Upper lobe of left lung (tissue), 4 donors: ENCODE results near the gene FAM78B.

Source experiments
- EP300 ChIP-seq, 4 donors: sonication (generic); formaldehyde crosslinking; IDR thresholded peaks; one replicate each; pipeline ENCODE4 v1.5.1; 2017; ENCODE audit warnings: antibody characterized with exemption in 4 of 4, control low read depth in 2 of 4
- POLR2A ChIP-seq, 4 donors: fragments of 450-650 bp; IDR thresholded peaks; one replicate each; pipeline ENCODE4 v1.5.1; 2016 to 2017; ENCODE audit warnings: antibody characterized with exemption in 4 of 4, mild to moderate bottlenecking in 2 of 4
- POLR2AphosphoS5 ChIP-seq, 2 donors: sonication (generic); formaldehyde crosslinking; IDR thresholded peaks; one replicate each; pipeline ENCODE4 v1.5.1; 2017; ENCODE audit warnings: antibody characterized with exemption in 2 of 2
- TF ChIP-seq, protein P1 (sequence below), 6 experiments: fragments of 450-650 bp in 4 of 6; fragments of 200-600 bp in 2 of 6; sonication (generic) in 2 of 6; IDR thresholded peaks; one replicate each; pipeline ENCODE4 v1.5.1; 2016 to 2019; ENCODE audit warnings: antibody characterized with exemption in 6 of 6

DNA sequence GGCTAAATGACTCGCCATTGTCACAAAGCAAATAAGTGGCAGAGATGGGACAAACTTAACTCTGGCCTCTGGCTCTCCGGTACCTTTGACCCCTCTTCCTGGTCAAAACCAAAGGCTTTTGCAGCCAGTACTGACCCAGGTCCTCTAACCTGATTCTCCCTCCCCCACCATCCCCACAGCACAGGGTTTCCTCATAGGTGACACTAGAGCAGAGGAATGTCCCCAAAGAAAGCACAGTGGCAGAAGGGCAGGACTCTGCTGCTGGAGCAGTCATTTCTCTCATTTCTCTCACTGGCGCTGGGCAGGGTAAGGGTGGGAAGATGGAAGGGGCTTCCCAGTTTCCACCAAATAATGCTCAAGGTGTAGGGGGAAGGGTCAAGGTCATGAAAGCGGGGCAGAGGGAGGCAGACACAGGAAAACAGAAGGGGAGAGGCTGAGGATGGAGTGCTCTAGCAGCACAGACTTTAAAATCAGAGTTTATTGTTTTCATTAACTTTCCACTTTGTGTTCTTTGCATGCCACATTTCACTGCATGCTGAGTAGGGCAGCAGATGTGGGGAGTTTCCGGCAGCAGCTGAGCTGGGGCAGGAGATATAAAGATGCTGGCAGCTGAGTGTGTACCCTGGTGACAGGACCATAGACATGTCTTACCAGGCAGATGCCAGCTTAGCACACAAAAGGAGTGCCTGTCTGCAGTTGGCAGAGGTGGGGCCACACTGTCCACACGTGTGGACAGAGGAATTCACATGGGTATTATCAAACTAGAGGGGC is 80.5 kb downstream of the FAM78B start:
- TF ChIP-seq, protein P1, sequence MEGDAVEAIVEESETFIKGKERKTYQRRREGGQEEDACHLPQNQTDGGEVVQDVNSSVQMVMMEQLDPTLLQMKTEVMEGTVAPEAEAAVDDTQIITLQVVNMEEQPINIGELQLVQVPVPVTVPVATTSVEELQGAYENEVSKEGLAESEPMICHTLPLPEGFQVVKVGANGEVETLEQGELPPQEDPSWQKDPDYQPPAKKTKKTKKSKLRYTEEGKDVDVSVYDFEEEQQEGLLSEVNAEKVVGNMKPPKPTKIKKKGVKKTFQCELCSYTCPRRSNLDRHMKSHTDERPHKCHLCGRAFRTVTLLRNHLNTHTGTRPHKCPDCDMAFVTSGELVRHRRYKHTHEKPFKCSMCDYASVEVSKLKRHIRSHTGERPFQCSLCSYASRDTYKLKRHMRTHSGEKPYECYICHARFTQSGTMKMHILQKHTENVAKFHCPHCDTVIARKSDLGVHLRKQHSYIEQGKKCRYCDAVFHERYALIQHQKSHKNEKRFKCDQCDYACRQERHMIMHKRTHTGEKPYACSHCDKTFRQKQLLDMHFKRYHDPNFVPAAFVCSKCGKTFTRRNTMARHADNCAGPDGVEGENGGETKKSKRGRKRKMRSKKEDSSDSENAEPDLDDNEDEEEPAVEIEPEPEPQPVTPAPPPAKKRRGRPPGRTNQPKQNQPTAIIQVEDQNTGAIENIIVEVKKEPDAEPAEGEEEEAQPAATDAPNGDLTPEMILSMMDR (IDR thresholded peaks at IDR 0.05), result no peak
- TF ChIP-seq EP300 (IDR thresholded peaks at IDR 0.05) (no peak), POLR2AphosphoS5 (IDR thresholded peaks at IDR 0.05) (no peak), POLR2A (IDR thresholded peaks at IDR 0.05) (no peak)
